ENCODE measurements around the gene RAX. TPM values are rescaled to one million over a fixed set of nuclear protein-coding genes. Genes with fewer than 3 reads are reported as not detected.

Gene RAX
- total and polyA plus RNA-seq, 7 donors: not detected

DNA sequence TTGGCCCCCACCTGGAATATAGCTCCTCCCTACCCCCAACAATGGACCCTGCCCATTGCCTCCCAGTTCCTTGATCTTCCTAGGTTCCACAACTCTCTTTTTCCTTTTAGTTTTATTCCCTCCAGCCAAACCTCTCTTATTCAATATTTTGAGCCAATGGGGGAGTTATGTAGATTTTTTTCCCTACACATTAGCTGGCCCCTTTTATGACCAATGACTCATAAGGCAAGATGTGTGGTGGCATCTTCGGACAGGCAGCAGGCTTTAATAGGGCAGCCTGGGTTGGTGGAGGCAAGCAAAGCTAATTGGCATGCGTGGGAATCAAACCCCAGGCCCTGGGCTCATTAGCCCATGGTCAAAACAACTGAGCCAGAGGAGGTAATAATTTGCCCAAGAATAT is 44.1 kb downstream of the RAX start:
- H3K27me3 ChIP-seq: peaks cover 0 to 5% (median 0%) of the 10 kb centered on the region in 3 donors
- intact Hi-C loops (cut with DNase I): no loop called here
- H3K36me3 ChIP-seq: no peaks in the 10 kb centered on the region
- no peak overlapping the region for H3K4me3 ChIP-seq
- TF ChIP-seq POLR2AphosphoS5 (IDR thresholded peaks at IDR 0.05) (no peak), EP300 (IDR thresholded peaks at IDR 0.05) (no peak), CTCF (IDR thresholded peaks at IDR 0.05) (no peak), POLR2A (IDR thresholded peaks at IDR 0.05) (no peak)
- no peaks in the 10 kb centered on the region for H3K4me1 ChIP-seq
- no peaks in the 10 kb centered on the region for H3K9me3 ChIP-seq
- H3K27ac ChIP-seq: no peak overlapping the region
- DNase-seq: no peak
- 84 to 85% methylated on average over 2 of the region's 2 CpGs for WGBS, 2 donors

GRCh38 chr18:59228351-59228750 is 44.9 kb downstream of the RAX start:
- no peak overlapping the region for H3K4me3 ChIP-seq
- 16 to 45% methylated on average over 1 of the region's 1 CpG for WGBS, 2 donors
- no peaks in the 10 kb centered on the region for H3K36me3 ChIP-seq
- H3K27ac ChIP-seq: no peak overlapping the region
- H3K27me3 ChIP-seq: peaks cover 0 to 5% (median 0%) of the 10 kb centered on the region in 3 donors
- intact Hi-C loops (cut with DNase I): no loop called here
- H3K9me3 ChIP-seq: no peaks in the 10 kb centered on the region
- DNase-seq: no peak
- TF ChIP-seq POLR2A (IDR thresholded peaks at IDR 0.05) (no peak), EP300 (IDR thresholded peaks at IDR 0.05) (no peak), CTCF (IDR thresholded peaks at IDR 0.05) (no peak), POLR2AphosphoS5 (IDR thresholded peaks at IDR 0.05) (no peak)
- no peaks in the 10 kb centered on the region for H3K4me1 ChIP-seq

DNA sequence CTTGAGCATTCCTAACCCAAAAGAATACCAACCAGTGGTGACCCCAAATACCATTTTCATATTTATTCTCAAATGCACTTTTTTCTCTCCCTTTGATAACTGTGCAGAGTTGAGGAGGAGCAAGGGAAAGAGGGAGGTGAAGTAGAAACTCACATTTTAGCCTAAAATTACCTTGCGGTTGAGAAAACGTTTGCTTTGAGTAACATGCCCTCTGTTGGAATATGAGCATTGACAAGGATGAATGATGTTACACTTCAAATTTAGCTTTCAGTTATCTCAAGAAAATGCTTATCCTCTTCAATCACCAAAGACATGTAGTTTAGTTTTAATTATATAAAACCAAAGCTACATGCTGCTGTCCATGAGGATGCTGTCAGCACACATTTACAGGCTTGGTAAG is 50.9 kb downstream of the RAX start:
- no peak overlapping the region for H3K4me3 ChIP-seq
- peaks cover 15 to 51% (median 33%) of the 10 kb centered on the region in 3 donors for H3K27me3 ChIP-seq
- intact Hi-C loops (cut with DNase I): no loop called here
- no peaks in the 10 kb centered on the region for H3K9me3 ChIP-seq
- WGBS, 2 donors: 69 to 78% methylated on average over 2 of the region's 2 CpGs
- no peak overlapping the region for H3K27ac ChIP-seq
- TF ChIP-seq POLR2AphosphoS5 (IDR thresholded peaks at IDR 0.05) (no peak), POLR2A (IDR thresholded peaks at IDR 0.05) (no peak), EP300 (IDR thresholded peaks at IDR 0.05) (no peak), CTCF (IDR thresholded peaks at IDR 0.05) (no peak)
- H3K36me3 ChIP-seq: no peaks in the 10 kb centered on the region
- H3K4me1 ChIP-seq: peaks cover 0 to 18% (median 16%) of the 10 kb centered on the region in 4 donors
- DNase-seq: no peak

GRCh38 chr18:59220784-59221765 is 52.2 kb downstream of the RAX start:
- no peak for TF ChIP-seq POLR2A (IDR thresholded peaks at IDR 0.05)
- TF ChIP-seq POLR2AphosphoS5 (IDR thresholded peaks at IDR 0.05): no peak
- TF ChIP-seq CTCF (IDR thresholded peaks at IDR 0.05): no peak
- no peak for TF ChIP-seq EP300 (IDR thresholded peaks at IDR 0.05)
- no peaks in the 10 kb centered on the region for H3K9me3 ChIP-seq
- intact Hi-C loops (cut with DNase I): no loop called here
- H3K27ac ChIP-seq: no peak overlapping the region
- DNase-seq: no peak
- no peaks in the 10 kb centered on the region for H3K36me3 ChIP-seq
- WGBS, 2 donors: 5 to 12% methylated on average over 47 of the region's 47 CpGs
- H3K4me1 ChIP-seq: peaks cover 0 to 18% (median 16%) of the 10 kb centered on the region in 4 donors
- peak overlapping the region in 1 of 4 donors; percentile 15 for H3K4me3 ChIP-seq
- peaks cover 15 to 56% (median 33%) of the 10 kb centered on the region in 3 donors for H3K27me3 ChIP-seq

Data from sigmoid colon (tissue), 7 donors.